ENCODE measurements around the gene ZNF296. TPM values are rescaled to one million over a fixed set of nuclear protein-coding genes. Genes with fewer than 3 reads are reported as not detected.

Gene ZNF296
- polyA plus RNA-seq, 1 donor, result 6.6 TPM

DNA sequence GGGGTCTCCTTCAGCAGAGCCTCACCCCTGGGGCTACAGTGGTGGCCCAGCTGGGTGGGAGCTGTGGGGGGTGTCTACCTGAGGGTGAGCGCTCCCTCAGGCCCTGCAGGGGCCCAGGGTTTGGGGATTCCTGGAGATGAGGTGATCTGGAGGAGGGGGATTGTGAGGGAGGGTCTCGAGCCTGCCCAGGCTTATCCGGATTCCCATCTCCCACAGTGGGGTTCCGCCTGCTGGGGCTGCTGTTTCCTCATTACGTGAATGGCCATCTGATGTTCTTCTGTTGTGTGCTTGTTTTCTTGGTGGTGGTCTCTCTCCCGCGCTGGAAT, 21.1 kb upstream of the ZNF296 start:
- peaks cover 77% of the 10 kb centered on the region for H3K4me1 ChIP-seq (ENCODE audit: control insufficient read depth, insufficient read depth, low read length)
- no peaks in the 10 kb centered on the region for H3K9me3 ChIP-seq (ENCODE audit: control insufficient read depth, low read depth, low read length)
- H3K27me3 ChIP-seq (ENCODE audit: control insufficient read depth, insufficient read depth, low read length), result no peaks in the 10 kb centered on the region
- H3K4me3 ChIP-seq (ENCODE audit: low read length), result no peak overlapping the region
- H3K27ac ChIP-seq (ENCODE audit: low read length), result peak overlapping the region; percentile 84
- peaks cover 8% of the 10 kb centered on the region for H3K36me3 ChIP-seq (ENCODE audit: control insufficient read depth, insufficient read depth, low read length)
- WGBS (ENCODE audit: insufficient coverage, low lambda C conversion rate), result no CpG with 5 or more reads among the region's 7 CpGs
- no peak for DNase-seq

GRCh38 chr19:45096700-45097099, 20.4 kb upstream of the ZNF296 start:
- Histone ChIP-seq H3K4me1 (ENCODE audit: control insufficient read depth, insufficient read depth, low read length) (peaks cover 70% of the 10 kb centered on the region), H3K27me3 (ENCODE audit: control insufficient read depth, insufficient read depth, low read length) (no peaks in the 10 kb centered on the region), H3K27ac (ENCODE audit: low read length) (no peak overlapping the region), H3K9me3 (ENCODE audit: control insufficient read depth, low read depth, low read length) (no peaks in the 10 kb centered on the region), H3K4me3 (ENCODE audit: low read length) (no peak overlapping the region), H3K36me3 (ENCODE audit: control insufficient read depth, insufficient read depth, low read length) (peaks cover 8% of the 10 kb centered on the region)
- WGBS (ENCODE audit: insufficient coverage, low lambda C conversion rate), result 70% methylated on average over 2 of the region's 7 CpGs
- DNase-seq, result no peak

GRCh38 chr19:45095496-45096413, 19.5 kb upstream of the ZNF296 start:
- Histone ChIP-seq H3K36me3 (ENCODE audit: control insufficient read depth, insufficient read depth, low read length) (peaks cover 8% of the 10 kb centered on the region), H3K9me3 (ENCODE audit: control insufficient read depth, low read depth, low read length) (no peaks in the 10 kb centered on the region), H3K27me3 (ENCODE audit: control insufficient read depth, insufficient read depth, low read length) (no peaks in the 10 kb centered on the region), H3K4me3 (ENCODE audit: low read length) (no peak overlapping the region), H3K4me1 (ENCODE audit: control insufficient read depth, insufficient read depth, low read length) (peaks cover 61% of the 10 kb centered on the region), H3K27ac (ENCODE audit: low read length) (no peak overlapping the region)
- WGBS (ENCODE audit: insufficient coverage, low lambda C conversion rate), result 100% methylated on average over 1 of the region's 14 CpGs
- DNase-seq, result no peak

GRCh38 chr19:45094707-45095106, 18.4 kb upstream of the ZNF296 start:
- WGBS (ENCODE audit: insufficient coverage, low lambda C conversion rate), result 71% methylated on average over 1 of the region's 5 CpGs
- Histone ChIP-seq H3K27me3 (ENCODE audit: control insufficient read depth, insufficient read depth, low read length) (no peaks in the 10 kb centered on the region), H3K4me1 (ENCODE audit: control insufficient read depth, insufficient read depth, low read length) (peaks cover 59% of the 10 kb centered on the region), H3K9me3 (ENCODE audit: control insufficient read depth, low read depth, low read length) (no peaks in the 10 kb centered on the region), H3K27ac (ENCODE audit: low read length) (no peak overlapping the region), H3K4me3 (ENCODE audit: low read length) (peak overlapping the region; percentile 95), H3K36me3 (ENCODE audit: control insufficient read depth, insufficient read depth, low read length) (peaks cover 5% of the 10 kb centered on the region)
- DNase-seq, result peak in 1 of 2 donors; percentile 4

DNA sequence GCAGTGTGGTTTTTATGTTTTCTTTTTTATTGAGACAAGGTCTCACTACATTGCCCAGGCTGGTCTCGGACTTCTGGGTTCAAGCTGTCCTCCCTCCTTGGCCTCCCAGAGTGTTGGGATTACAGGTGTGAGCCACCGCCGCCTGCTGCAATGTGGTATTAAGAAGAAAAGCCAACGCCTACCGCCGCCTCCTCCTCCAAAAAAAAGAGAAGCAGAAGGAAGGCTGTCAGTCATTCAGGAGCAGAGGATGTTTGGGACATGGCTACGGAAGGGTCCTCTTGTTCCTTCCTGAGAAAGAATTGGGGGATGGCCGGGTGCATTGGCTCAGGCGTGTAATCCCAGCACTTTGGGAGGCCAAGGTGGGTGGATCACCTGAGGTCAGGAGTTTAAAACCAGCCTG, 17.9 kb upstream of the ZNF296 start:
- Histone ChIP-seq H3K4me1 (ENCODE audit: control insufficient read depth, insufficient read depth, low read length) (peaks cover 56% of the 10 kb centered on the region), H3K4me3 (ENCODE audit: low read length) (peak overlapping the region; percentile 95), H3K27ac (ENCODE audit: low read length) (peak overlapping the region; percentile 97), H3K36me3 (ENCODE audit: control insufficient read depth, insufficient read depth, low read length) (peaks cover 5% of the 10 kb centered on the region), H3K27me3 (ENCODE audit: control insufficient read depth, insufficient read depth, low read length) (no peaks in the 10 kb centered on the region), H3K9me3 (ENCODE audit: control insufficient read depth, low read depth, low read length) (no peaks in the 10 kb centered on the region)
- DNase-seq, result no peak
- WGBS (ENCODE audit: insufficient coverage, low lambda C conversion rate), result no CpG with 5 or more reads among the region's 9 CpGs

DNA sequence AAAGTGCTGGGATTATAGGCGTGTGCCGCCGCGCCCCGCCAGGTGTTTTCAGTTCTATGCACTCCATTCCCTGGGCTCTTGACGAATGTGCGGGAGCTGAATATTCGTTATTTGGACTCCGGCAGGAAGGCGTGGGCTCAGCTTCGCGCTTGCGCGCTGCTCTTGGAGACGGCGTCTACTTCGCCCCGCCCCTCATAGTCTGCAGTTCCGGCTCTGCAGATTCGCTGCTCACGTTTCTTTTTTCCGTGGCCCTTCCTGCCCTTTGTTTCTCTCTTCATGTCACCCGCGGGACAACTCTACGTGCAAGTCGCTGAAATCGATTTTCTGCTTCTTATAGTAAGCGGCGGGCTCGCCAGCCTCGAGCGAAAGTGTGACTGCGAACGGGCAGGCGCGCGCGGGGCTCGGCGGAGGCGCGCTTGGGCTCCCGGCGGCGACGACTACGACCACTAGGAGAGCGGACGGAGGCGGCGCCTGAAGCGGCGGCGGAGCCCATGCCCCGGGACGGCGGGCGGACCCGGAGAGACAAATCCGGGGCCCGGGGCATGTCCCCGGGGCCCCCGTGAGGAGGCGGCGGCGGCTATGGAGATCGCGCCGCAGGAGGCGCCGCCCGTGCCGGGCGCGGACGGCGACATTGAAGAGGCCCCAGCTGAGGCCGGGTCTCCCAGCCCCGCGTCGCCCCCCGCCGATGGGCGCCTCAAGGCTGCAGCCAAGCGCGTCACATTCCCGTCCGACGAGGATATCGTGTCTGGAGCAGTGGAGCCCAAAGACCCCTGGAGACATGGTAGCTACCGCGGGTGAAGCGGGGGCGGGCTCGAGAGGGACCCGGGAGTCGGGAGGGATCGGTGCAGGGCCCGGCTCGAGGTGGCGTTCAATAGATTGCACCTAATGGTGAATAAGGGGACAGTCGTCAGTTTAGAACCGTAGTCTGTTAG, 16.7 kb upstream of the ZNF296 start, which contains the start of gene PPP1R37:
PPP1R37 (plus strand) TSS at position 433 of the 932 bp plus-strand sequence; CDS start at position 580, 147 bp downstream.
- peak within 1 kb of the TSS; percentile 95 for H3K4me3 ChIP-seq (ENCODE audit: low read length)
- DNase-seq, result peak; percentile 98
- no peaks in the 10 kb centered on the region for H3K27me3 ChIP-seq (ENCODE audit: control insufficient read depth, insufficient read depth, low read length)
- 3% methylated on average over 6 of the region's 103 CpGs for WGBS (ENCODE audit: insufficient coverage, low lambda C conversion rate)
- peak within 1 kb of the TSS; percentile 97 for H3K27ac ChIP-seq (ENCODE audit: low read length)
- peaks cover 10% of the 10 kb centered on the region for H3K36me3 ChIP-seq (ENCODE audit: control insufficient read depth, insufficient read depth, low read length)
- H3K9me3 ChIP-seq (ENCODE audit: control insufficient read depth, low read depth, low read length), result no peaks in the 10 kb centered on the region
- H3K4me1 ChIP-seq (ENCODE audit: control insufficient read depth, insufficient read depth, low read length), result peaks cover 45% of the 10 kb centered on the region

DNA sequence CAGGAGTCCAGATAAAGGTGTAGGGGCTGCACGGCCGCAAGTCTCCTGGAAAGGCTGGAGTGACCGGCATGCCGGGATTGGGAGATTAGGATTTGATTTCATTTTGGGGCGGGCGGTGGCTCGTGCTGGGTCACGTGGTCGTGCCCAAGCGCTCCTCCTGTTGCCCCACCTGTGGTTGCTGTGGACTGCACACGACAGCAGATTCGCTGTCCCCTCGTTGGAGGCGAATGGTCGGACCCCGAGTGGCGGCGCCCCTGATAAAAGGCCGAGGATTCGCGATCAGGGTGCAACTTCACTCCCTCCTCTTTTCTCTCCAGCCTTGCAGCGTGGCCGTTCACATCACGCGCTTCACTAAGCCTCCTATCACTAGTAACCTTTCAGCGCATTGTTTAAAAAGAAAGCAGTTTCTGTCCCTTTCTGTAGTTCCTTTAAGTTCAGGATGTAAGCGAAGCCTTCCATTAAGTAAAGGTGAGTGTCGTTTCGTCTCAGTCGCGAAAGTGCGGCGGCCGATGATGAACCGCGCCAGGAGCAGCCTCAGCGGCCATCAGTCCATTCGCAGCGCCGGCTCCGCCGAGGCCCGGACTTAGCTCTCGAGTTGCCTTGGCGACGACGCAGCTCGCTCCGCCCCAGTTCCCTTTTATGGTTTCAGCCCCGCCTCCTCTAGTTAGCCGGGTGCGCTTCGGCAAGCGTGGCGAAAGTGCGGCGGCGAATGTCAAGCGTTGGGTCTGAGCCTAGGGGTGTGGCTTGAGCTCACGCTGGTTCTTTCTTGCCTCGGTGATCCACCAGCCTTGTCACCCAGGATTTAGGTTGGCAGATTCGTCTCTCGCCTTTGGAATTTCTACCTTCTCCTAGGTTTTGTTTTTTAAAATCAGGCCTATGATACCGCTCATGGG, 15.0 kb upstream of the ZNF296 start:
- H3K4me3 ChIP-seq (ENCODE audit: low read length), result peak overlapping the region; percentile 95
- peaks cover 19% of the 10 kb centered on the region for H3K36me3 ChIP-seq (ENCODE audit: control insufficient read depth, insufficient read depth, low read length)
- WGBS (ENCODE audit: insufficient coverage, low lambda C conversion rate), result no CpG with 5 or more reads among the region's 64 CpGs
- no peaks in the 10 kb centered on the region for H3K9me3 ChIP-seq (ENCODE audit: control insufficient read depth, low read depth, low read length)
- peak overlapping the region; percentile 97 for H3K27ac ChIP-seq (ENCODE audit: low read length)
- no peaks in the 10 kb centered on the region for H3K27me3 ChIP-seq (ENCODE audit: control insufficient read depth, insufficient read depth, low read length)
- DNase-seq, result peak; percentile 98 to 99
- H3K4me1 ChIP-seq (ENCODE audit: control insufficient read depth, insufficient read depth, low read length), result peaks cover 31% of the 10 kb centered on the region

DNA sequence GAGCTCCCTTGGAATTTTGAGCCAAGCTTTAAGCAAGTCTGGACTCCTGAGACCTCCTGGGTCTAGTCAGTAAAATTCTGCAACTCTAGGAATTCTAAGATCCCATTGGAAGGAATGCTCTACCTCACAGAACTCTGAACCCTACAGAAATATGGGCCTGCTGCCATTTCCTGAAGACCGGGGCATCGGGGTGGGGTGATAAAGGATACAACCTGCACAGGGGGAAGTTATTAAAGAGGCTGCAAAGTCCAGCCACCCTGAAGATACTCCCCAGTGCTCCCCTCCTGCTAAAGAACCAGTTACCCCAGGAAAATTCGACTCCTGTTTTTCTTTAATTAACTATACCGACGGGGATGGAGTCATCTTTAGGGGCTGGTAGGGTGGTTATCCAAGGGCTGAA, 14.3 kb upstream of the ZNF296 start:
- peak overlapping the region; percentile 95 for H3K4me3 ChIP-seq (ENCODE audit: low read length)
- peak overlapping the region; percentile 97 for H3K27ac ChIP-seq (ENCODE audit: low read length)
- no CpG with 5 or more reads among the region's 5 CpGs for WGBS (ENCODE audit: insufficient coverage, low lambda C conversion rate)
- peaks cover 24% of the 10 kb centered on the region for H3K4me1 ChIP-seq (ENCODE audit: control insufficient read depth, insufficient read depth, low read length)
- H3K27me3 ChIP-seq (ENCODE audit: control insufficient read depth, insufficient read depth, low read length), result no peaks in the 10 kb centered on the region
- H3K9me3 ChIP-seq (ENCODE audit: control insufficient read depth, low read depth, low read length), result no peaks in the 10 kb centered on the region
- H3K36me3 ChIP-seq (ENCODE audit: control insufficient read depth, insufficient read depth, low read length), result peaks cover 18% of the 10 kb centered on the region
- peak in 1 of 2 donors; percentile 87 for DNase-seq

- no CpG with 5 or more reads among the region's 17 CpGs for WGBS (ENCODE audit: insufficient coverage, low lambda C conversion rate)
- Histone ChIP-seq H3K36me3 (ENCODE audit: control insufficient read depth, insufficient read depth, low read length) (peaks cover 23% of the 10 kb centered on the region), H3K27me3 (ENCODE audit: control insufficient read depth, insufficient read depth, low read length) (no peaks in the 10 kb centered on the region), H3K9me3 (ENCODE audit: control insufficient read depth, low read depth, low read length) (no peaks in the 10 kb centered on the region), H3K4me1 (ENCODE audit: control insufficient read depth, insufficient read depth, low read length) (peaks cover 20% of the 10 kb centered on the region), H3K4me3 (ENCODE audit: low read length) (no peak overlapping the region), H3K27ac (ENCODE audit: low read length) (peak overlapping the region; percentile 97)
- DNase-seq, result no peak
These were observed 13.8 kb upstream of the ZNF296 start for GRCh38 chr19:45090034-45090433.

Data from large intestine (tissue), 3 donors.